GM19463 (cell line): Measurements from ENCODE around the gene YPEL5.

ENCODE experiments used
- ATAC-seq: cut with Tn5 transposase; IDR thresholded peaks from one replicate; pipeline ENCODE4 v1.9.1; 2021; ENCODE audit warnings: mild to moderate bottlenecking, moderate library complexity; ENCODE audit not compliant: unreplicated experiment

YPEL5 gene

GRCh38 chr2:30201990-30202389 lies 55.2 kb downstream of the YPEL5 start:
- ATAC-seq: no peak

DNA sequence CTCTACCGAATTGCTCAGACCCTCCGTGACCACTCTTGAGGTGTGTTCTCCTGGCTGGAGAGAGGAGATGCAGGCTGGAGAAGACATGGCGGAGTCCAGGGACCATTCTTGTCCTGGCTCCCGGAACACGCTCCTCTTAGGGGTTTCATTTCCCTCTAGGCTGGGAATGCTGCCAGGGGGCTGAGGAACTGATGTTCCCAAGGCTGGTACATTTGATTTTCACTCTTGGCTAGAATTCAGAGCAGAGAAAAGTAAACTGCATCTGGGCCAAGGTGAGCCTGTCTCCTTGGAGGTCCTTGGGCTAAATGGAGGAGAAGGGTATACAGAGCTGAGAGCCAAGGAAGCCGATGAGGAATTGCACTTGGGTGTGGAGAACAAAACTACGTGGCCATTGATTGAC lies 56.3 kb downstream of the YPEL5 start:
- no peak for ATAC-seq

DNA sequence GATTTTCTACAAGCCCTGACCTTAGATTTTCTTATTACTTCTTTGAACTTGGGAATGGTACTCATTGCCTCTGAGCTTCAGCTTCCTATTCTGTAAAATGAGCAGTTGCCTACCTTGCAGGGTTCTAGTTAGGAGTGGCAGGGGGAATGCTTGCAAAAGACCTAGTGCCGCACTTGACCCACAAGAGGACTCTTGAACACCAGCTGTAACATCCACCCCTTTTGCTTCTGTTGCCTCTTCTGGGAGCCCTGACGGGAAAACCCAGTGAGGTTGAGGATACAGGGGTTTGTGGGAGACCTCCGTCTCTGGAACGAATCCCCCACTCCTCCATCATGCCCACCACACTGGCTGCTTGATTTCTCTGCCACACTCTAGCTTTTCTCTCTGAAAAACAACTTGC lies 57.5 kb downstream of the YPEL5 start:
- no peak for ATAC-seq

GRCh38 chr2:30205456-30205855 lies 58.6 kb downstream of the YPEL5 start:
- no peak for ATAC-seq

DNA sequence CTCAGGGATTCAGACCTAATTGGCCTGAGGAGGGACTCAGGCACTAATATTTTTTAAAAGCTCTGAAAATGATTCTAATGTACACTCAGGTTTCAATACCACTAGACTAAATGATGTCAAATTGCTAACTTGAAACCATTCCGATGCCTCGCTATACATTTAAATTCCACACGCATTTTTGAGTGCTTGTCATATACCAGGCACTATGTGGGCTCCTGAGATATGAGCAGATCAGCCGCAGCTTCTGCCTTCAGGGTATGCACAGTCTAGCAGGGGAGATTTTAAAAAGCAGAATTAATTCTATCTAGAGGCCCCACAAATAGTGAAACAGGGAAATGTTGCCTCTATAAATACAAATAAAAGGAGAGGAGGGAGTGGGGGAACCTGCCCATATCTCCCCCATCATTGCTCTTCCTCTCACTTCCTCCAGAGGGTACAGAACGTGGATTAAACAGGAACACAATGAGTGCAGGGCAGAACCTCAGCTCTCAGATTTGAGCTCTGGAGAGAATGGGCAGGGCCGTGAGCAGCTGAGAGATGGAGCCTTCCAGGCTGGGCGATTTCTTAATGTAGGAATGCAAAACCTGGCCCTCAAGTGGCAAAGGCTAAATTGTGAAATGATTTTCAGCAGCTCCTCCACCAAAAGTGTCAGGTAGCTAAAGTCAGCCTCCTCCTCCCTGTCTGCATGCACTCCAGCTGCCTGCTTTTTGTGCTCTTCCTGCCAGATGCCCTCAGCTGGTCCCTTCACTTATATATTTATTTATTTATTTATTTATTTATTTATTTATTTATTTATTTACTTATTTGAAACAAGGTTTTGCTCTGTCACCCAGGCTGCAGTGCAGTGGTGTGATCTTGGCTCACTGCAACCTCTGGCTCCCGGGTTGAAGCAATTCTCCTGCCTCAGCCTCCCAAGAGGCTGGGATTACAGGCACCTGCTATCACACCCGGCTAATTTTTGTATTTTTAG lies 59.9 kb downstream of the YPEL5 start:
- ATAC-seq: no peak

- no peak for ATAC-seq
These were observed 61.6 kb downstream of the YPEL5 start for GRCh38 chr2:30208453-30208852.

DNA sequence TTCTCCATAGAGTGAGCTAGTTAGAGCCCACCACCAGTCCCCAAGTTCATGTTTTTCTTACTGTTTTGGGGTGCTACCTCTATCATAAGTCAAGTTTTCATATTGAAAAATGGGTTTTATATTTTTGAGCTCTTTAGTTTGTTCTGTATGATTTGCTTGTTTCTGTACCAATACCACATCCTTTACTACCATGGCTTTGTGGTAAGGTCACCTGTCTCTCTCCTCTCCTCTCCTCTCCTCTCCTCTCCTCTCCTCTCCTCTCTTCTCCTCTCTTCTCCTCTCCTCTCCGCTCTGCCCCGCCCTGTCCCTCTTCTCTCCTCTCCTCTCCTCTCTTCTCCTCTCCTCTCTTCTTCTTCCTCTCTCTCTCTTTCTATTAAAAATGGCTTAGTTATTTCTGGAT lies 62.4 kb downstream of the YPEL5 start:
- ATAC-seq: no peak
